Cerebellar cortex (tissue), 1 donor: Measurements from ENCODE around the gene GALR2.

Experiments
- DNase-seq: peaks from one replicate; pipeline ENCODE4 v3.0.0-alpha.2; 2015; ENCODE audit warnings: low spot score

The GALR2 gene

DNA sequence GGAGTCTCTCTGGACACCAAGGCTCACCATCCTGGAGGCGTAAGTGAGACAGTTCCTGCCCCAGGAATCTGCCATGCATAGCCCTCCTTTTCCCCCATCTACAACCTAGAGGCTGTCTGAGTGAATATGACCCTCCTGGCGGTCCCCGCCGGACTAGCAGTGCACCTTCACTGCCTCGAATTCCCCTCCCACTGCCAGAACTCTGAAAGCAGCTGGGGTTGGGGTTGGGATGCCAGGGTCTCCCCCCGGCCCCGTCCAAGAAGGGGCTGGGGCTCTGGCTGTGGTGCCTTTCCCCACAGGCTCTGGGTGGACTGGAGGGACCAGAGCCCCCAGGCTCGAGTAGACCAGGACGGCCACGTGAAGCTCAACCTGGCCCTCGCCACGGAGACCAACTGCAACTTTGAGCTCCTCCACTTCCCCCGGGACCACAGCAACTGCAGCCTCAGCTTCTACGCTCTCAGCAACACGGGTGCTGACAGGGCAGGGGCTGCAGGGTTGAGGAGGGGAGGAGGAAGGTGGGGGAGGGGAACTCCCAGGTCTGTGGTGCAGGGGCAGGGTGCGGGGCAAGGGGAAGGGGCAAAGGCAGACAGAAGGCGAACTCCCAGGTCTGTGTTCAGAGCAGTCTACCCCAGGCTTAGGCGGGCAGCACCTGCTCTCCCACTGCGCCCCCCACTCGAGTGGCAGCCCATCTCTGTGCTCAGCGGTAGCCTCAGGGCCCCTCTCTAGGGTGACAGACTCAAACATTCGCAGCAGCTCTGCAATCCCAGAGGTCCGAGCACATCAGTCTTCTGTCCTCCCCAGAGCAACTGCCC, 5.6 kb downstream of the GALR2 start:
- DNase-seq, result no peak

DNA sequence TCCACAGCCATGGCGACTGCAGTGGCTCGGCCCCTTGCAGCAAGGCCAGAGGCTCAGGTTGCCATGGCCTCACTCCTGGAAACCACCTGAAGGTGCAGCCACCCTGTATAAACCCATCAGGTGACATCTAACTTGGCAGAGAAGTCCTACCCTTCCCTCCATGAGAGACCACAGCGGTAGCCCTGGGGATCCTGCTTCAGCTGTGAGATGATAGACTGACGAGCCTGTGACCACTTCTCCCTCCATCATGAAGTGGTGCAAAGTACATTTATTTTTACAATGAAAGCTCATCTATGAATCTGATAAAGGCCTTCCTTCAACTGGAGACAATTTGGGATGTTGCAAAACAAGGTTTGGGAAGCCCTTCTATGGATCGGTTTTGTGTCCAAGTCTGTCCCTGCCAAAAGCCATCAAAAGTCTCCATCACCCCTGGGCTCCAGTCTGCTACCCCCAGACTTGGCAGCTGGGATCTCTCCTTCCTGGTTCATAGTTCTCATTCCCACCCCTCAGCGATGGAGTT, 6.2 kb downstream of the GALR2 start:
- DNase-seq, result no peak

DNA sequence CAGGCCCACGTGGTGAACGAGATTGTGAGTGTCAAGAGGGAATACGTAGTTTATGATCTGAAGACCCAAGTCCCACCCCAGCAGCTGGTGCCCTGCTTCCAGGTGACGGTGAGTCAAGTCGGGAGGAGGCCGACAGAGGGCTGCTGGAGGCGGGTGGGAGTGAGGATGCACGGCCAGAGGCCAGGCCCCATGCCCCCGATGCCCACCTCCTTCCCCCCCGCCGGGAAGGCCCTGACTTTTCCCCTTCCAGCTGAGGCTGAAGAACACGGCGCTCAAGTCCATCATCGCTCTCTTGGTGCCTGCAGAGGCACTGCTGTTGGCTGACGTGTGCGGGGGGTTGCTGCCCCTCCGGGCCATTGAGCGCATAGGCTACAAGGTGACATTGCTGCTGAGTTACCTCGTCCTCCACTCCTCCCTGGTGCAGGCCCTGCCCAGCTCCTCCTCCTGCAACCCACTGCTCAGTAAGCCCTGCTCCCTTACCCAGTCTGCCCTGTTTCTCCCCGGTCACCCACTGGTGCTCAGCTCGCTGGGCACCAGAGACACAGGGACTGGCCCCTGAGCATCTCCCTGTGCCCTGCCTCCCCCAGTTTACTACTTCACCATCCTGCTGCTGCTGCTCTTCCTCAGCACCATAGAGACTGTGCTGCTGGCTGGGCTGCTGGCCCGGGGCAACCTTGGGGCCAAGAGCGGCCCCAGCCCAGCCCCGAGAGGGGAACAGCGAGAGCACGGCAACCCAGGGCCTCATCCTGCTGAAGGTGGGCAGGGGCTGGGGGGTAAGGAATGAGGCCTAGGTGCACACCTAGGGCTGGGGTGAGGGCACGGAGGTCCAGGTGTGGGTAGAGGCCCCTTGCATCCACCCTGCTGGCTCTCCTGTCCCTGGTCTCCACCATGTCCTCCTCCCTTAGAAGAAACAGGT, 7.0 kb downstream of the GALR2 start:
- DNase-seq, result no peak

DNA sequence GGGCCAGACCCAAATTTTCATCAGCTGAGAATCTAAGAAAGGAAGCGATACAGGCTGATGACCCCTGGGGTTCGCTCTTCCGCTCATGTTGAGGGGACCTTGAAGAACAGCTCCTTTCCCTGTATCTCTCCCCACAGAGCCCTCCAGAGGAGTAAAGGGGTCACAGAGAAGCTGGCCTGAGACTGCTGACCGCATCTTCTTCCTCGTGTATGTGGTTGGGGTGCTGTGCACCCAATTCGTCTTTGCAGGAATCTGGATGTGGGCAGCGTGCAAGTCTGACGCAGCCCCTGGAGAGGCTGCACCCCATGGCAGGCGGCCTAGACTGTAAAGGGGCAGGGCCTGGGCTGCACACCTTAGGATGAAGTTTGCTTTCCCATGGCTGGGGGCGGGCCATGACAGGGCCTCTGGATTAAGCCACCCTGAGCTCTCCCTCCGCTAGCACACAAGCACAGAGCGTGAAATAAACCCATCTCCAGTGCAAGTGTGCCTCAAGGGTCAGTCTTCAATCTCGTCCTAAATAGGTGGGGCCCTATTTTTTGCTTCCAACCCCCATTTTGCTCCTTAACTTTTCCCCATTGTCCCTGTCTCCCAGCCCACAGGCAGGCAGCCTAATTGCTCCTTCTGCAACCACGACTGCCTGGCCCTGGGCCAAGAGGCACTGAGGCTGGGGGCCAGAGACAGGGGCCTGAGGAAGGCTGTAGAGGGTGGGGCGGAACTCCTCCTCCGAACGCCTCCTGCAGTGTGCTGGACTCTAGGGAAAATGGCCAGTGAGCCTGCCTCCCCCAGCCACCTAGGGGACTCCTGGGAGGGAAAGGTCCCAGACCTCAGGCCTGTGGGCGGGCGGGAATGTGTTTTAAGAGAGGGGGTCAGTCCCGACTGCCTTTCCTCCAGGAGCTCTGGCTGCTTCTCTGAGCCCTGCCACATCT, 8.0 kb downstream of the GALR2 start:
- DNase-seq, result no peak

DNA sequence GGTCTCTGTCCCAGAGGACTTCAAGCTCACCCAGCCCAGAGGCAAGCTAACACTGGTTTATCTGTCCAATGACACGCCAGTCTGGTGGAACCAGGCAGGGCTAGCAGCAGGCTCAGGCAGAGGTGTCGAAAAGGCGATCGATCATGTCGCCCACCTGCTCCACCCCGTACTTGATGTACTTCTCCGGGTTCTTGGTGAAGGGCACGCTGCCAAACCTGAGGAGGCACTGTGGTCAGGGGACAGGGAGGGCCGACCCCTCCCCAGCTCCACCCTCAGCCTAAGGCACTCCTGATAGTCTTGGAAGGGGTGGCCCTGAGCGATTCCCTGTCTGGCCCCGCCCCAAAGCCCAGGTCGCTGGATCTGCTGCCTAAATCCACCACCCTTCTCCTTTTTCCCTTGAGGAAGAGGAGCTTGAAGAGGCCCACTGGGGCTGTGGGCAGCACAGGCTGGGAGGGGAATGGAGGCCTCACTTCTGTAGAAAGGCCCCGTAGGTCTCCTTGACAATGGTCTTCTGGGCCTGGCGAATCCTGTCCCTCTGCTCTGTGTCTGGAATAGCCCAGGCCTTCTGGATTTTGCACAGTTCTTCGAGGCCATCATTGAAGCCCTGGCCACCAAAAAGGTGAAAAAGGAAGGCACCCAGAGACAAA, 9.1 kb downstream of the GALR2 start:
- no peak for DNase-seq

DNA sequence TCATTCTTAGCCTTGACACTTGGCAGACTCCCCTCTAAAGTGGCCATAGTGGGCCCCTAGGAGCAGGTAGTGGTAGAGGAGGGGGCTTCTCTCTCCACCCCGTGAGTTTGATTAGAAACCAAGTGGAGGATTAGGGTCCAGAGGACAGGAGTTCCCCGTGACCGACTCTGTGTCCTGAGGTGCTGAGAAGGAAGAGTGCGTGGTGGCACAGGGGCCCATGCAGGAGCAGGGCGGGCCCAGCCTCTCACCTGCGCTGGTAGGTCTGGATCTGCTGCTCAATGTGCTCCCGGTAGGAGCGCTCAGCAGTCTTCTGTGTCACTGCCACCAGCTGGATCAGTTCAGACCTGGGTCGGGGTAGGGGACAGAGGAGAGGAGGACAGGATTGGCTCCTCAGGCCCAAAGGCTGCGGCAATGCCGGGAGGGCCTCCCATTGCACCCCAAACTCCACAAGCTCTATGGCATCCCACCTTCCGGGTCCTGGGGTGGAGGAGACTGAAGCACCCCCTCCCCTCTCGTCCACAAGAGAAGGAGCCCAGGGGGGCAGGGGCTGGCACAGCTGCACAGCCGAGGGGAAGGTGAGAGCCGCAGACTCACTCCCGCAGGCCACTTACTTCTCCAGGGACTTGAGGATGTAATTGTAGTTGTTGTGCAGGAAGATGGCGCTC, 10.6 kb downstream of the GALR2 start:
- DNase-seq, result no peak

DNA sequence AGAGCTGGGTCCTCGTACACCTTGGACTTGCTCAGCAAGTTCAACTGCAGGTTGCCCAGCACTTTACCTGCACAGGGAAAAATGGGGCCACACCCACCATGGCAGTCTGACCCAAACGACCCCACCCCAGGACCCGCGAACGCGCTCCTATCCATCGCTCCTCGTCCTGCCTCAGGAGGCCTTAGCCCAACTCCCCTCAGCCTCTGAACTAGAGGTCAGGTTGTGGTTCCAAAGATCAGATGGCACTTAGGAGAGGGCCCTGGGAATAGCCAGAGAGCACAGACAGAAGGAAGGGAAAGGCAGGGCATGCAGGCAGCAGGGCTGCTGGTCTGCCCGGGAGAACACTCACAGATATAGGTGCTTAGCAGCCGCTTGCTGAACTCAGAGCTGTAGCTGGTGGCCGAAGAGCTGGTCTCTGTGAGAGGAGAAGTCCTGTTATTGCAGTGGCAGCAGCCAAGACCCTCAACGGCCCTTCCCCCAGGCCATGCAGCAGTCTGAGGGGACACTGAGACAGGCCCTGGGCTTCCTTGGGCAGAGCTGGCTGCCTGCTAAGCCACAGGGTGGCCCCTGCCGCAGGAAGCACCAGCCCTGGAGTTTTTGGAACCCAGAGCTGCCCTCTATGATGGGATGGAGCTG, 11.3 kb downstream of the GALR2 start:
- no peak for DNase-seq

DNA sequence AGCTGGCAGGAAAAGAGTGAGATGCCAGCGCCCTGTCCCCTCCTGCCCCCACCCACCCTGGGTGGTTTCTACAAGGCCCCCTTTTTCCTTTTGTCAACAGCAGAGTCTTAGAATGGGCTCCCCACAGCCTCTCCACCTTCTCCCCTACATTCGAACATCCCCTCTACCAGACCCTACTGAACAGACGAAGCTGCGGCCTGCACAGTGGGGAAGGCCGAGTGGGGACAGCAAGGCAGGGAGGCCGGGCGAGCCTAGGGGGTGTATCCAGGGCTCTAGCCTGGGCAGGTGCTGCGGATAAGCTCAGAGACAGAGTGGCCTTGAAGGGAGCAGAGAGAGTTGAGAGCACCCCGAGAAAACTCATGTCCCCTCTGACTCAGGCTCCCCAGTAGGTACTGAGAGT, 11.8 kb downstream of the GALR2 start:
- no peak for DNase-seq

DNA sequence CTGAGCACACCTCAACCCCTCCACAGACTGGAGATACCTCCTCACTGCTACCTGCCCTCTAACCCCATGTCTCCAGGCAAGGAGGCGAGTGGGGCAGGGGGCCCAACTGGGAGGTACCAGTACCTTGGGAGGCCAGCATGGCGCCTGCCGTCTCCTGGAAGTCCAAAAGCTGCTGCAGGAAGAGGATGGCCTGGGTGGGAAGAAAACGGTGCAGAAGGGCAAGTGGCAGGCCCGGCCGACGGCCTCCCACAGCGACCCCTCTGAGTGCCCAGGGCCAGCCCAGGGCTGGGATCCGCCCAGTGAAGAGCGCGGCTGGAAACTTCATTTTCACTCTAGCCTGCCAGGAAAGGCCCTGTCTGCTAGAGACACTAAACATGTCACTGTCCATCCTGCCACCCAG, 12.9 kb downstream of the GALR2 start:
- no peak for DNase-seq

DNA sequence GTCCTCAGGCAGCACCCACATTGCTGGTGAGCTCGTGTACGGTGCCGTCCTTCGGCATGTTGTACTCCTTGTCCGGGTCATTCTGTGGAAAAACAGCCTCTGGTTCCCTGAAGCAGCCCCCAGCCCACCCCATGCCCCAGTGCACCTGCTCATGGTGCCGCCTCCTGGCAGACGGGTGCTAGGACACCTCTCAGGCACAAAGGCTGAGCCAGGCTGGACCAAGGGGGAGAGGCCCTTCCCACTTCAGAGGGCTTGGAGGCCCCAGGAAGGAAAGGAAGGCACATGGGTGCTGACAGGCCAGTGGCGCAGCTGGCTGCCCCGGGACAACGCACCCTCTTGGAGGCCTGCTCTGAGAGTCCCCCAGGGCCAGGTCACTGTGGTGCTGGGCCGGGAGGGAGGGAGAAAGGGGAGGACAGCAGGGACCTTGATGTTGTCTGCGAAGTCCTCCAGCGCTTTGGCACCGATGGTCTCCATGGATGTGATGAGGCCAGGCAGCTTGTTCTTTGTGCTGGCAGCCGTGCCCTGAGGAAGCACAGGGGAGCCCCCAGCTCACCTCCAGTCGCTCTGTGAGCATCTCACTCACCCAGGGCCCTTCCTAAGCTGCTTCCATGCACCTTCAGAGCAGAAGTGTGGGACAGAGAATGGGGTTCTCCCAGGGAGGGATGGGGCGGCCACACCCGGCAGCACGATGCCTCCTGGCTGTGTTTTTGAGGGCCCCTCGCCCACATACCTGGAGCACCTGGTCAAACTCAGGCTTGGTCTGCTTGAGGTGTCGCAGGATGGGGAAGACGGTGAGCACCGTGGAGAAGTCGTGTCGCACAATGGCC, 13.7 kb downstream of the GALR2 start:
- no peak for DNase-seq

DNA sequence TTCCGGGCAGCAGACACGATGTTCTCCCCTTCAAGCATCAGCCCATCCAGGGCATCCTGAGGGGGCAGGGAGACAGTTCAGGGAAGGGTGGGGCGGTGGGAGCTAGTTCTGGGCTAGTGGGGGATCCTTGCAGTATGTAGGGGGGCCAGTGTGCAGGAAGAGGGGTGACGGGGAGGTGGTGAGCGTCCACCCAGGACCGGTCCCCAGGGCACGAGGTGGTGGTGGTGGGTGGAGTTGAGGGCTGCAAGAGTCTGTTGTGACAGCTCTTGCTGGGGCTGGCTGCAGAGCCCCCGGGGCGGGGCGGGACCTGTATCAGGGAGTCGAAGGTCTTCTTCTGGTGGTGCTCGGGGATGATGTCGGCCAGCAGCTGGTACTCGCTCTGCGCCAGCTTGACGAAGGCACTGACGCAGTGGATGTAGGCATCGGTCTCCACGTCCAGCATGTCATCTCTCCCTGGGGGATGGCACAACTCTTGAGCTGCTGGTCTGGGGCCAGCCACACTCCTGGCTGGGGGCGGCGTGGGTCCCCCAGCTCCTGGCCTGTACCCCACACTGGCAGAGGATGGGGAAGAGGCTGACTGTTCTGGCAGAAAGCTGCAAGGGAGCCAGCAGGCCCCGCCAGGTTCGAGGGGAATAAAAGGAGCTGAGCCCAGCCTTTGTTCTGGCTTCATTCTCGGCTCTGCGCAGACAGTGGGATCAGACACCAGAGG, 14.4 kb downstream of the GALR2 start:
- DNase-seq, result no peak

DNA sequence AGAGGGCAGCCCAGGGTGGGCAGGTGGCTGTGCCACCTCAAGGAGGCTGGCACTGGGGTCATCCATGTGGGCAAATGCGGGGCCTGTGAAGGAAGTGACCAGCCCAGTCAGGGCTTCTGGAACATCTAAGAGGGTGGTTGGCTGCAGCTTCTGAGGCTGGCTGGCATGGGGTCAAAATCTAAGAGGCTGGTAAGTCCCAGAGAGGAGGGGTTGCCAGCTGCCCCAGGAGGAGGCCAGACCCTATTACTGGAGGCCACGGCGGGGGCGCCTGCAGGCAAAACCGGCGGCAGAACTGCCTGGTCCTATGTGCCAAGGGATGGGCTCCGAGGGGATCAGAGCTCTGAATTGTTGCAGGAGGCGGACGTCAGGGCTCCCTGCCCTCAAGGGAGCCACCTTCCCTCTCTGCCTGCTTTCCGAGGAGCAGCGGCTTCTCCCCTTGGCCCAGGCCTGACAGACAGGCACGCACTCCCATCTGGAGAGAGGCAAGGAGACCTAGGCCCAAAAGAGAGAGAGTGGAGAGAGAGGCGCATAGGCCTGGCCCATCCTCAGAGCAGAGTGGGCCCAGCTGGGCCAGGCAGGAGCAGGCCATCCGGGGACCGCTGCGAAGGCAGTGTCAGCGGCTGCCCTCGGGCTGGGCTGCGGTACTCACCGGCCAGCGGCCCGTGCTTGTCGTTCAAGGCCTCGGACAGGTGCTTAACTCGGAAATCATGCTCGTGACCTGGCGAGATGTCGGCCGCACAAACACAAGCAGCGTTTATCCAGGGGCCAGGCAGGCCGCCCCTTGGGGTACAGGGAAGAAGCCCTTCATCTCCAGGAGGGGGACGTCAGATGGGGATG, 15.3 kb downstream of the GALR2 start:
- no peak for DNase-seq

DNA sequence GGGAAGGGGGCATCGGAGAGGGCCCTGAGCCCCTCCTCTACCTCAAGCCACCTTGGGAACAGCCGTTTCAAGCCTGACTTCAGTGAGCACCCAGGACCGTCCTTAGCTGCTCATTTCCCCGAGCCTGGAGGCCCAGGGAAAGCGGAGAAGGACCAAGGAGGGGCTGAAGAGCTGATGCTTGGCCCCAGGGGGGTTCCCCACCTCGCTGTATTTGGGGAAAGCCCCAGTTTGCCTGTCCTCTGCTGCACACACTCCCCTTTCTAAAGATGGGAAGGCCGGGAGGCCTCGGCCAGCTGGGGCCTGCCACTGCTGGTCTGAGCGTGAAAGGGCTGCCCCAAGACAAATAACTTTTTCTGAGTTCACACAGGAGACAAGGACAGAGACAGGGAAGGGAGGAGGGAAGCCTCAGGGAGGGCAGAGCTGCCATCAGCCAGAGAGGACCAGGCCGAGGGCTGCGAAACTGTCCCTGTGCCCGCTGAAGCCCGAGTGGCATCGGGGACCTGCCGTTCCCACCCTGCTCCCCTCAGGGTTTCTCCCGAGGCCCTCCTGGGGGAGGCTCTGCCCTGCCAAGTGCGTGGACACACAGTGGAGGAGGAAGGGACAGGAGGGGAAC, 16.0 kb downstream of the GALR2 start:
- DNase-seq, result no peak

DNA sequence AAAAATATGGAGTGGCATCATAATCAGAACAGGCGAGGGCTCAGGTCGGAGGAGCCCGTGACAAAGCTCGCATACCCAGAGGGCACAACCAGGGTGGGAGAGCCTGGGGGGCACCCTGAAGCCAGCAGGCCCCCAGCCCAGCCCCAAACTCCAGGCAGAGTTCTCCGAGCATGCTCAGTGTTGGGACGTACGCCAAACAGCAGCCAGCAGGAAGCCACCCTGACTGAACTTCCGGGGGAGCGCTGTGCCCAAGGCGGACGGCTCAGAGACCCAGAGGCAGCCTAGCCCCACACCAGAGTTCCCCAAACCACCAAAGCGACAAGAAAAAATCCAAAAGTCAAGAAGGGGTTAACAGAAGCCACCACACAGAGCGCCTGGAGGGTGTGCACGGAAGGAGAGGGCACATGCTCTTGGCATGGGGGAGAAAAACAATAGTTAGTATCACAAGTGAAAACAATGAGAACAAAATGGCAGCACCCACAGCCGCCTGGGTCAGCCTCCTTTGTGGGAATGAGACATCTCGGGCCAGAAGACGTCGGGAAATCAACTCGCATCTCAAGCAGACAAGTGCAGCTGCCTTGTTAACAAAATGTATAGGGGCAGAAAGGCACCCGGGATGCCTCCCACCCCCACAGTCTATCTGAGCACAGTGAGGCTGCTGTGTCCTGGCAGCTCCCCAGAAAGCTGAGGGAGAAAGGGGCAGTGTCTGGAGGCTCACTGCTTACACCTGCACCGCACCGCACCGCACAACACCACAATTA, 17.1 kb downstream of the GALR2 start:
- no peak for DNase-seq

DNA sequence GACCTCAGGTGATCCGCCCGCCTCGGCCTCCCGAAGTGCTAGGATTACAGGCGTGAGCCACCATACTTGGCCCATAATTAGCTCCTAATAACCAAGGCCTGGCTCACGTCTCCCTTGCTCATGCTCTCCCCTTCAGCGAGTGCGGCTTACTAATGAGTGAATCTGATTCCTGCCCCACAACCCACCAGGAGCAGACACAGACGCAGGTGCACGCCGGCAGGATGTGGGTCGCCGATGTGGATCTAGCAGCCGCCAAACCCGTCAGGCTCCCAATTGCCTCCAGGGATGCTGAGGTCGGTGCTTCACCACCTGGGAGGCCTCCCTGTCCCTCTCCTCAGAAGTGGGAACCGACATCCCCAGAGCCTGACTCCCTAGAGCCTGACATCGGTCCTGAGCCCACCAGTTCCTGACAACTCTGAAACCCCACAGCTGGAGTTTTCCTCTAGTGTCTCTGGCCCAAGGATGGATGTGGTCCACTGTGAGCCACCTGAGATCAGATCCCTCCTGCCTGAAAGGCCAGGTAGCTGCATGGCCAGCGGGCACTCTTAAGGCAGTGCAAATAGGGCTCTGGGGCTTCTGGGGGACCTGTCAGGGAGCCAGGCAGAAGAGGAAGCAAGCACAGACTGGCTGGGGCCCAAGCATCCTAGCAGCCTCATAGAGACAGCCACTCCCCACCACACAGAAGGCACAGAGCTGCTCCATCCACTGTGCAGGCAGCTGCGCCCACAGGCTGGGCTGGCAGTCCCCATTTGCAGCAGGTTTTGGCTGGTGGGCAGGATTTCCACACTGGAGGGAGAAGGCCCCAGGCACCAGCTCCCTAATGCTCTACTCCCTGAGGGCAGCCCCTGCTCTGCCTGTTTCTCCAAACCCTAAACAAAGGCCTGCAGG, 18.2 kb downstream of the GALR2 start:
- DNase-seq, result no peak

DNA sequence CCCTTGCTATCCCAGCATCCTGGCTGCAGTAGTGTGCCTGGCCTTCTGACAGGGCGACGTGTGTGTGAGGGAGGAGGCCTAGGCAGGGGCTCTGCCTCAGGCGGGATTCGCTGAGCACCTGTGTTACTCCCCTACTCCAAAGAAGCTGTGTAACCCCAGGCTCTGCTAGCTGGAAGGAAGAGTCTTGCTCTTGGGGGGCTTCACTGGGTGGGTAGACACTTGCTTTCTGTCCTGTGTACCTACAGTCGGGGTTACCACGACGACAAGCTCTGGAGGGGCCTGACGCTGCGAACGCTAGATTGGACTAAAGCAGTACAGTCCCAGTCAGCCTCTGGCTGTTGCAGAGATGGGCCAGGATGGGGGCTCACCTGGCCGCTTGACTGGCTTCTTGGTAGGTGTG, 19.5 kb downstream of the GALR2 start:
- no peak for DNase-seq
